C4-2B (cell line): ENCODE data around the gene PRPF8.
A peak's percentile ranks its signal among the peaks of the same experiment; 100 is the strongest.

ENCODE experiments used
- H3K27ac ChIP-seq: fragments of 450-650 bp; 2 replicates; pipeline ENCODE4 v1.5.1; 2017
- ZFX ChIP-seq: fragments of 450-650 bp; IDR thresholded peaks from 2 replicates; pipeline ENCODE4 v1.6.1; 2017
- TF ChIP-seq, protein P1 (sequence below): fragments of 450-650 bp; conservative IDR thresholded peaks from 2 replicates; pipeline ENCODE4 v1.5.1; 2017; ENCODE audit warnings: mild to moderate bottlenecking

The PRPF8 gene

DNA sequence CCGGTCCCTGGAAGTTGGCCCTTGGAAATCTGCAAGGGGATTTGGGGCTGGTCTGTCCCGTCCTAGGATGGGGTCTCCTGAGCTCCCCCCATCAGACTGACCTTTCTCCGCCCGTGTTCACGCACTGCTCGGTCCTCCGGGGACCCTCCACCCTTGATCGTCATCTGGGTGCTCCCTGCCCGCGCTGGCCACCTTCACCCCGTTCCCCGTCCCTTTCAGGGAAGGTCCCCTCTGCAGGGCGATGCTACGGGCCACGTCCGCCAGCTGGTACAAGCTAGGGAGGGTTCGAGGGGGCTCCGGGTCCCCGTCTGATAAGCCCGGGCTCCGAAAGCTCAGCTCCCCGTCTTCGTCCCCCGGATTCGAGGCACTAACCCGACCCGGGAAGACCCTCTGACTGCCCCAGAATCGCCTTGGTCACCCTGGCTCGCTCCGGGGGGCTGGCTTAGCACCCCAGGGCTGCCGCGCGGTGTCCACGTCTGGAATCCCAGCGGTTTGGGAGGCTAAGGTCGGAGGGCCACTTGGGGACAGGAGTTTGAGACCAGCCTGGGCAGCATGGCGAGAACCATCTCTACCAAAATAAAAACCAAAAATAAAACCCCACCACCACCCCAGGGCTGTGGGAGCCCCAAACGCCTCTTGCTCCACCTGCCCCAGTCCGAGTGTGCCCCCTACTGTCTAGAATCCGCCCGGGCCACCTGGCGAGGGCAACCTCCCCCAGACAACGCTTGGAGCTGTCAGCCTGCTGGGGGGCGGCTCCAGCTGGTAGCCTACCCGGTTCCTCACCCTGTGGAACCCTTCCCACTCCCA, 55.0 kb downstream of the PRPF8 start:
- TF ChIP-seq ZFX: no peak
- TF ChIP-seq, protein P1, sequence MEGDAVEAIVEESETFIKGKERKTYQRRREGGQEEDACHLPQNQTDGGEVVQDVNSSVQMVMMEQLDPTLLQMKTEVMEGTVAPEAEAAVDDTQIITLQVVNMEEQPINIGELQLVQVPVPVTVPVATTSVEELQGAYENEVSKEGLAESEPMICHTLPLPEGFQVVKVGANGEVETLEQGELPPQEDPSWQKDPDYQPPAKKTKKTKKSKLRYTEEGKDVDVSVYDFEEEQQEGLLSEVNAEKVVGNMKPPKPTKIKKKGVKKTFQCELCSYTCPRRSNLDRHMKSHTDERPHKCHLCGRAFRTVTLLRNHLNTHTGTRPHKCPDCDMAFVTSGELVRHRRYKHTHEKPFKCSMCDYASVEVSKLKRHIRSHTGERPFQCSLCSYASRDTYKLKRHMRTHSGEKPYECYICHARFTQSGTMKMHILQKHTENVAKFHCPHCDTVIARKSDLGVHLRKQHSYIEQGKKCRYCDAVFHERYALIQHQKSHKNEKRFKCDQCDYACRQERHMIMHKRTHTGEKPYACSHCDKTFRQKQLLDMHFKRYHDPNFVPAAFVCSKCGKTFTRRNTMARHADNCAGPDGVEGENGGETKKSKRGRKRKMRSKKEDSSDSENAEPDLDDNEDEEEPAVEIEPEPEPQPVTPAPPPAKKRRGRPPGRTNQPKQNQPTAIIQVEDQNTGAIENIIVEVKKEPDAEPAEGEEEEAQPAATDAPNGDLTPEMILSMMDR: peak; percentile 67
- H3K27ac ChIP-seq: peak overlapping the region; percentile 86

DNA sequence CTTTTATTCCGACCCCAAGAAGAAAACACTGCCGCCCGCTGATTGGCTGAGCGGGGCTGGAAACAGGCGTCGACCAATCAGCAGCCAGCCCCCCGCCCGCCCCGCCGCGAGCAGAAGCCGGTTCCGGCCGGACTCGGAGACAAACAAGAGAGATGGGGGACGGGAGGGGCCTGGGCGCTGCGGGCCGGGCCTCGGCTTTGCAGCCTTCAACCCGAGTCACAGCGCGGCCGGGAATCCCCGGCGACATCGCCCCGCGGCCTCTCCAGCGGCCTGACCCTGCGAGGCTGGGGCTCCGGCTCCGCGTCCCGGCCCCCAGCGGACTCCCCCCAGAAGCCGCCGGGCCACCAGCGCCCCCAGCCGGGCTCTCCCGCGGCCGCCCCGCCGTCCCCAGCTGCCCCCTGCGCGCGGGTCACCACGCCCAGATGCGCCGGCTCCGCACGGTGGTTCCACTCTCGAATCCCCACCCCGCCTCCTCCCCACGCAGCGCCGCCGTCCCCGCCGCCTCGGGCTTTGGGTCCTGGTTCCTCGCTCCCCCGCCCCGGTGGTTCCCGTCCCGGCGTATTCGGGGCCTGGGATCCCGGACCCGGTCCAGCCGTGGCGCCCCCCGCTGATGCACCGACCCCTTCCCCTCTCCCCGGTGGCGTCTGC, 55.7 kb downstream of the PRPF8 start:
- peak overlapping the region; percentile 86 for H3K27ac ChIP-seq
- peak; percentile 66; the same call in 1 of the 2 replicates for TF ChIP-seq ZFX
- TF ChIP-seq, protein P1: no peak; the same call in 1 of the 2 replicates

DNA sequence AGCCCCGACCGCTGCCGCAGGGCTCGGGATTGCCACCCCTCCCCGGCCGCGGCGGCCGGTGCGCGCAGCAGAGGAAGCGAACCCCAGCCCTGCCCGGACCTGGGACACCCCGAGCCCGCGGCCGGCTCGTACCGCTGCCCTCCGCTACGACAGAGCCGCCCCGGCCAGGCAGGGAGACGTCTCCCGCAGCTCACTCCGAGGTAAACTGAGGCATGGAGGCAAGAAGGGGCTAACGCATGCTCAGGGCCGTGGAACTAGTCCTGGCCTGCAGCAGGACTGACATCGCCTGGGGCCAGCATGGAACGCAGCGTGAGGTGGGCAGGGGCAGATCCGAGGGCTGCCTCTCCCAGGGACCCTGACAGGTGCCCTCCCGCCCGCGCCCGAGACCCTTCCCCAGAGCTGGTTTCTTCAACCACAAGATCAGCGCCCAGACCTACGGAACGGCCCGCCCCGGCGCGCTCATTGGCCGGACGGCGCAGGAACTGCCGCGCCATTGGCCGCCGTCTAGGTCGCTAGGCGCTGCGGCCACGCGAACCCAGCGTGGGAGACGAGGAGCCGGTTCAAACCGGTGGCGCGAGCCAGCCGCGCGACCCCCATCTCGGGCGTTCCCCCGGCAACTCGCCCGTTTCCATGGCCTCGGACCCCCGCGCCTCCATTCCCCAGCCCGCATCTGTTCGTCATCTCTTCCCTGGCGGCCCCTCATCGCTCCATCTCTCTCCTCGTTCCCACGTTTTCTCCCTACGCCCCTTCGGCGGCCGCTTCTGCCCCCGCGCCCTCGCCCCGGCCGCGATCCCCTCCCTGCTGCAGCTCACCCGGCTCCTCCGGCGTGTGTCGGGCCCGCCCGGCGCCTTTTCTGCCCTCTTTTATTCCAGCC, 56.4 kb downstream of the PRPF8 start, which contains the start of gene SLC43A2:
Gene SLC43A2 (minus strand): TSS at position 853 of the 874 bp plus-strand sequence. CDS start 960 bp downstream, outside the sequence.
- peak within 1 kb of the TSS; percentile 86 for H3K27ac ChIP-seq

DNA sequence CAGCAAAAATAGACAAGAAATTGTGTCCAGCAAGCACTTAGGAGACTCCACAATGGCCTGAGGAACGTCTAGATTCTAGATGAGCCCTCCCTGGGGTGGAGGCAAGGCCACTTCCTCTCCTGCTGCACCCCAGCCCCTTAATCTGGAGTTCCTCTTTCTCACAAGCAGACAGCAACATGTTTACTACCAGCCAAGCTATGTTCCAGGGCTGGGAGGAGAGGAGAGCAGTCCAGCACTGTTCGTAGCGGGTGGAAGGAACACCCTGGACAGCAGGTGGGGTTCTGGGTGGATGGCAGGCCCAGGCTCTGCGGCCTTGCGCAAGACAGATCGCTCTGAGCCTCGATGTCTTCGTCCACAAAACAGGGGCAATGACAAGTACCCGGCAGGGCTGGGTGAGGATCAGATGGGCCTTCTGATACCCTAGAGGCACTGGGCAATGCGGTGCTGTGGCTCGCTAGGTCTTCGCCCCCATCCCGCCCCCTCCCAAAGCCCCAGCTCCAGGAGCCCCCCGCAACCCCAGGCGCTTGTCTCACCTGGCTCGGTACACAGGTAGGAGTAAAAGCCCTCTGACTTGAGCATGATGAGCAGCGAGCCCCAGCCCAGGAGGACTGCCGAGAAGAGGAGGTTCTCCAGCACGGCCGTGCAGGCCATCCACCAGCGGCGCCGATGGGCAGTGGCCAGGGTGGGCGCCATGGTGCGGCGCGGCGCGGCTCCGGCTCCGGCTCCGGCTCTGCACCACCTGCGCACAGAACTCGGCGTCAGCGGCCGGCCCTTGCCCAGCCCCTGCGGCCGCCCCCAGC, 57.3 kb downstream of the PRPF8 start:
- TF ChIP-seq ZFX: no peak
- TF ChIP-seq, protein P1: no peak
- peak overlapping the region; percentile 86 for H3K27ac ChIP-seq

More for the DNA sequence above, 56.4 kb downstream of the PRPF8 start, which contains the start of gene SLC43A2:
- TF ChIP-seq, protein P1: no peak
- TF ChIP-seq ZFX: 0 out of 2 replicates have a peak, but pooled peaks have one; percentile 10

DNA sequence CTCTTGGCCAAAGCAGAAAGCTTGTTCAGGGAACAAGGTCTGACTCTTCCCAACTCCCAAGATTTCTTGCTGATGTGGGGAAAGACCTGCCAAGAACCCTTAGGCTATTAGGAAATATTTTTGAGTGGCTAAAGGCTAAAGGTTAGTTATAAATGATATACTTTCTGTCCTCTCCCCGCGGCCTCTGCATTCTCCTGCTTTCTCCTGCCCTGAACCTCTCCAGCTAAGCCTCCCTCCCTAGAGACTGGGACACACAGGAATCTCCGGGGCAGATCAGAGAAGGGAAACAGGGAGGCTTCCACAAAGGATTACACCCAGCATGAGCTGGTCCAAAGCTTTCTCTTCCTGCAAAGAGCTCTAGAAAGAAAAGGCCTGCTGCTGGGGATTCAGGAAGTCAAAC, 58.3 kb downstream of the PRPF8 start:
- no peak for TF ChIP-seq ZFX
- TF ChIP-seq, protein P1: no peak
- no peak overlapping the region for H3K27ac ChIP-seq

DNA sequence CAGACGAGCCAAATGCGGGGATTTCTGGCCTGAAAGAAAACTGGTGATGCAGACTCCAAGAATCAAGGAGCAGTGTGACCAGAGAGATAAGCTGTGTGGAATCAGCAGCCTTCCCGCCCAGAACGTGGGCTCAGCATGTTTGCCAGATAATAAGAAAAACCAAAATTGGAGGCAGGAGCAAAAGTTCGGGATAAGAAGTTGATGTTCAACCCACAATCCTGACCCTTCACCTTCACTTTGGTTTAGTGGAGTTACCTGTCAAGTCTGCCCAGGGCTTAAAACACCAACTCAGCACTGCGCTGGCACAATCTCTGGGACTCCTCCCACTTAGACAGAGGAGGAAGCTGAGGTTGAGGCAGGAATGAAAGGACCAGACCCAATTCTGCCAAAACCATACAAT, 59.1 kb downstream of the PRPF8 start:
- no peak for TF ChIP-seq ZFX
- TF ChIP-seq, protein P1: no peak
- H3K27ac ChIP-seq: no peak overlapping the region
